HG03095 (cell line): Measurements from ENCODE around the gene SLIT1.

Experiments used
- ATAC-seq: cut with Tn5 transposase; IDR thresholded peaks from one replicate; pipeline ENCODE4 v1.9.1; 2021; ENCODE audit warnings: moderate library complexity; ENCODE audit not compliant: unreplicated experiment

The SLIT1 gene

DNA sequence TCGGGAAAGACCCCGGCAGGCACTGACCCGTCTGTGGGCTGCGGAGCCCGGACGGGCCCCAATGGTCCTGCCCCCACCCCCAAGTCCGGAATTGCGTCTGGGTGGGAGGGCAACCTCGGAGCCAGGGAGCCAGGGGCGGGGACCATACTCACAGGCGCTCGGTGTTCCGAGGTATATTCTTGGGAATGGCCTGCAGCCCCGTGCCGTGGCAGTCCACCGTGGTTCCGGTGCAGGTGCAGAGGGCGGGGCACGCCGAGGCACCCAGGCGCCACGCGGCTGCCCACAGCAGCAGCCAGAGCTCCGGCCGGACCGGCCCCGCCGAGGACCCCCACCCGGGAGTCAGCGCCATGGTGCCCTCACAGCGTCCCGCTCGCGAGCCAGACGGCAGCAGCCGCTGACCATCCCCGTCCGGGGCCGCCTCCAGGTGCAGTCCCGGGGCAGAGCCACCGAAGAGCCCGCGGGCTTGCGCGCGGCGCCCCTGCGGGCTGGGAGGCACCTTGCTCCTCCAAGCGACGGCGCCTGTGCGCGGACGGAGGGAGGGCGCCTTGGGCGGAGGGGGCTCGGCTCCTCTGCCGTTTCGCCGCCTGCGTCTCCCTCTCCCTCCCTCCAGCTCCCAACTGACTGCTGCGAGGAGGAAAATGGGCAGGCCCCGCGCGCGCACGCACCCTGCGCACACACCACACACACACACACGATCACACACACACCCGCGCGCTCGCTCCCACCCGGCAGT, at the start of gene SLIT1:
Gene SLIT1 (minus strand): TSS at position 634 of the 733 bp plus-strand sequence. CDS start 285 bp downstream, at position 349.
- no peak for ATAC-seq

DNA sequence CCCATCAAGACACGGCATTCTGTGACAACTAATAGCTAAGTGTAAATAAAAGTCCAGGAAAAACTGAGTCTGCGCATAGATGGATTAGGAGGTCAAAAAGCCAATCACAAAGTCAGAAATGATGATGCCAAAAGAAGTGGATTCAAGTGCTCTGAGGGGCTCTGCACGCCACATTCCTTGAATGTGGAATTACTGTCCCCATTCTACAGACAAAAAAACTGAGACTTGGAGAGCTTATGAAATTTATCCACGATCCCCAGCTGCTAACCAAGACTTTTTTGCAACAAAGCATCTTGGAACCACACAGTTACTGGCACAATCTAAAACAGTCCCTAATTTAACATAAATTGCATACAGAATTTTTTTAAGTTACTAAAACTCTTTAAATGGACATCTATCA, 49.6 kb upstream of the SLIT1 start:
- no peak for ATAC-seq

DNA sequence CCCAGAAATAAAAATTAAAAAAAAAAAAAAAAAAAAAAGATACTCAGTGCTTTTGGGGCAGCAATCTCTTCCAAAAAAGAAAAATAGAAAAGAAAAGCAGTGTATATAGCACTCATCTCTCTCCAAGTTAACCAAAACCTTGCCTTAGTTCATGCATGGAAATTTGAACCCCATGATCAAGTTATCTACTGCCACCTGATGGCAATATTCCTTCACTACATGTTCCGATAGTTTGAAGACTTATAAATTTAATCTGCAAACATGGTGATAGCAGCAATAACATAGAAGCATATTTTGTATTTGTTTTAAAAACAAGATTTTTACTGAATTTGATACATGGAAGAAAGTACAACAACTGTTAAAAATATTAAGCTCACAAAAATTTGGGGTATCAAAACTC, 48.6 kb upstream of the SLIT1 start:
- no peak for ATAC-seq

DNA sequence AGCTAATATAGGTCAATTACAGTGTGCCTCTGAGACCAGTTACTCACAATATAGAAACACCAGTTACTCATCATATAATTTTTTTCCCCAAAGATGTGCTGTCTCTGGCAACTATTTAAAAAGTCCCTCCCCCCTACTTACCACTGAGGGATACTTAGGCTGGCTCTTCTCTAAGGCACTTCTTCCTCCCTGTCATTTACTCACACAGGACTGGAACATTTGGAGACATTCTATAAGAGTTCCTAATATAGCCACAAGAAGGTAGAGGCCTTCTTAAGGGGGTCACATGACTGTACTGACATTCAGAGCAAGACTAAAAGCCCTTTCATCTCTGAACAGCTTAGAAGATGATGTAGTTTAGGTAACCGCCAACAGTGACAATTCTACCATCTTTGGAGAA, 44.4 kb upstream of the SLIT1 start:
- ATAC-seq = no peak

DNA sequence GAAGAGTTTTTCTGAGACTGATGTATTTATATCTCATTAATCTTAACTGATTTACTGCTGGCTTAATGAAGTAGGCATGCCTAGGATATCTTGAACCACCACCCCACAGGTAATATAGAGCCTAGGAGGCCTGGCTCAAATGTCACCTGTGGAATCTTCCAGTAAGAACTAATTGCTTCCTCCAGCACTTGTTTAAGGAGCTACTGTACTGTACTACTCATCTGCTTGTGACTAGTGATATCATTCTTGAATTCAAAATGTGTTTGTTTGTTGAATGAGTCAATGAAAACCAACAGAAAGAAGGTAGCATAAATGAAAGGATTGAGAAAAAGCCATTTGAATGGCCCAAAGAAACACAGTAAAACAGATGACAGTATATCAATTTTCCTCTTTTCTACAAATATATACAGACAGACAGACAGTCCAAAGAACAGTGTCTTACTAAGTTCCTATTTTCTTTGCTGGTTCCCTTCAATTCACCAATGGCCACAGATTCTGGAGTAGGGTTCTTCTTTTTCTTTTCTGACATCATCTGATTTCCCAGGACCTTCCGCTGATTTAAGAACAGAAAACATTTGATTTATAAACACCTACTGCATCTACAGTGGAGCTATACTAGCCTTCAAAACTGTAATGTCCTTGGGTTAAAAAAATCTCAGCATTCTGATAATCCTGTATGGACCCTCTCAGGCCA, 43.7 kb upstream of the SLIT1 start:
- no peak for ATAC-seq

DNA sequence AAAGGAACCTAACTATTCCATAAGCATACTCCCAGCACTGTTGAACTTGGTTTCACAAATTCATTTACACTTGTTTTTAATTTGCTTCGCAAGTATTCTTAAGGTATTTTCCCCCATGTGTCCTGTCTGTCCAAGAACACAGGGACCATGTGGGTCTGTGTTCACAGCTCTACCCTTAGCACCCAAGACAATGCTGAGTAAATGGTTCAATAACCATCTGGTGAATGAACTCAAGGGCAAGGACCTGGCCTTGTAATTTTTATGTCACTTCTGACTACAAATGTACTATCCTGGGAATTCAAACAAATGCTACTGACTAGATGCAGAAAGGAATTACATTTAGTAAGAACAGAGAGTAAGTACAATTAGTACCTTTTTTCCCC, 43.0 kb upstream of the SLIT1 start:
- no peak for ATAC-seq

DNA sequence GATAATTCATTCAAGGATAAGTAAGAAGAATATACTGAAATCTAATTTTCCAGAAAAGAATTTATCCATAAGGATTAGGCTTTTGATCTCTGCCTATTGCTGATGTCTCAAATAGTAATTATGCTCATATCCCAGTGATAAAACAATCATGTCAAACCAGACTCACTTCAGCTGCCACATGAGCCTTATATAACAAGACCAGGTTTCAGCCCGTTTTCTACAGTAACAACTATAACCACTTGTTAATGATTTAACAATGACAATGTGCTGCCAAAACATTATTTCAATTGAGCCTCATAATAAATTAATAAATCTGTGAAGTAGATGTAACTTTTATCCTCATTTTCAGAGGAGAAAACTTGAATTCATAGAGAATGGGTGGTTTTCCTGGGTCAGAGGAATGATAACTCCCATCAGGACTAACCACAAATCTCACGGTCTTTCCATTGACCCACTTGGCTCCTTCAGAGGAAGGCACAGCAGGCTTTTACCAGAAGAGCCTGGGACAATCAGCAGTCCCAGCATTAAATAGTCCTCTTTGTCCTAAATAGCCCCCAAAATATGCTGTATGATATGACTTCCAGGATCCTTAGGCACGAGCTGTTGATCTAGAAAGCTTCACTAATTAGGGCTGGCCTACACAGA, 42.5 kb upstream of the SLIT1 start:
- no peak for ATAC-seq

DNA sequence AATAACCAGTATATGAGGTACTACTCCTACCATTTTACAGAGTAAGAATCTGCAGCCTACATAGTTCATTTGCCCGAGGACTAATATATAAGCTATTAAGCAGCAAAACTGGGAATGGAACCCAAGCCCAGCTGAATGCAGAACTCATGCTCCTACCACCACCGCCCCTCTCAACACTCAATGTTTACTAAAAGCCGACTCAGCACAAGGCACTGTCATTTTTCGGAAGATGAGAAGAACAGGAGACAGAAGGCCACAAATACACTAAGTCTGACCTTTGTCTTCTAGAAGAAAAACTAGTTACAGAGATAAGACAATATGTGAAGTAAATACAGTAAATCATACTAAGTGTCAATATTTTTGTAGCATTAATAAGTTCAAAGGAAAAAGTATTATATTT, 40.6 kb upstream of the SLIT1 start:
- ATAC-seq = no peak

DNA sequence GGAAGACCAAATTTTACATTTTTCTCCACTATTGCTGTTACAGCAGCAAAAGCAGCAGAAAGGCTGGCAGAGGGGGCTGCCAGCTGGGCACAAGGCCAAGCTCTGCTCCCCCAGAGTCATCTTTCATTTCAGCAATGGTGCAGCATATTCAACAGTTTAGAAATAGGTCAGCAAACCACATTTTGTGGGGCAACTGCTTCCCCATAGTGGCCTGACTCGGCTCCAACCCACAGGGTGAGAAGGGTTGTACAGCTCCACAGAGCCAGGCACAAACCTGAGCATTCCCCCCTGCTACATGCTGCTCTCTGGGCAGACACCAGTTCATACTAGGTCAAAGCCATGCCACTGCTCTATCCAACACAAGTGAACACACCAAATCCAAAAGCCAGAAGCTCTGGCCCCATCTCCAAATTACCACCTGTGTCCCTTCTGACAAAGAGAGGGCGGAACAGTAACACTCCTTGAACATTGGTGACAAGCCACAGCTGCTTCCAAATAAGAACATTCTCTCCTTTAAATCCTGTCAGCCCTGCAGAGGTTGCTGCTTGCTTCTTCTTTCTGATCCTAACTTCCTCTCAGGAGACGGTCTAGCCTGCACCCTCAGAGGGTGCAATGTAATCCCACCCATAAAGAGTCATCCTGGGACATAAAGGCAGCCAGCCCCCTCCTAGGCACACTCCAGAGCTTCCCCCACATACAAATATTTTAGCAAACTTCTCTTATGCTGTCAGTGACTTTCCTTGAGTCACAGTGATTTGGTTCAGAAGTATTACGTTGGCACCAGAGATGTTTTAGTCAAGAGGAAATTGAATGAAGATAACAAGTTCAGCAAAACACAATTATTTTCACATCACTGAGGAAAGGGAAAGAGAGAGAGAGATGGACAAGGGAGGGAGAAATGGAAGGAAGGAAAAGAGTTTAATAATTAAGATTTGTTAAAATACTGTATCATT, 39.0 kb upstream of the SLIT1 start:
- ATAC-seq = no peak

DNA sequence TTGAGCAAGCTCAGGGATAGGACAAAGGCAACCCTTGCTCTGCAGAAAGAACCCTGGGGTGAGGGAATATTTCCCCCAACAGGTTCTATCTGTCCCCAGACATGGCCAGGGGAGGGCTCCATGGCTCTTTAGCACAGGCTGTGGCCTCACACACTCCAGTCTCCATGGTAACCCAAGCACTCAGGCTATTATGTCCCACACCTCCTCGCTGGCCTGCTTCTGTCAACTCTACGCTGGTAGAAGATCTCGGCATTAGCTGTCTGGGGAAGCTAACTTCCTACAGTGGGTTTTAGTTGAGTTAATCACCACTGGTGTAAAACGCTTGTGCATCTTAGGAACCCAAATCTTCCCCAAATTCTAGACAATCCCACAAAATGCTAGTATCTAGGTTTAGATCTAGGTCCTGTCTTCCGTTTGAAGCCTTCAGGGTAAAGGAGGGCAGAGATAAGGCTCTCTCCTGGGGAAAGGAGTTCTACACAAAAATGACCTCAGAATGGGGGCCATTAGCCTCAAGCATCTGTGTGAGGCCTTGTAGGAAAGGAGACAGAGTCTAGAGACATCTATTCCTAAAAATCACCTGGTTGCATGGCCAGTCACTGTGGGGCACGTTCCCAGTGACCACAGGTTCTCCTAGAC, 36.7 kb upstream of the SLIT1 start:
- ATAC-seq = no peak

DNA sequence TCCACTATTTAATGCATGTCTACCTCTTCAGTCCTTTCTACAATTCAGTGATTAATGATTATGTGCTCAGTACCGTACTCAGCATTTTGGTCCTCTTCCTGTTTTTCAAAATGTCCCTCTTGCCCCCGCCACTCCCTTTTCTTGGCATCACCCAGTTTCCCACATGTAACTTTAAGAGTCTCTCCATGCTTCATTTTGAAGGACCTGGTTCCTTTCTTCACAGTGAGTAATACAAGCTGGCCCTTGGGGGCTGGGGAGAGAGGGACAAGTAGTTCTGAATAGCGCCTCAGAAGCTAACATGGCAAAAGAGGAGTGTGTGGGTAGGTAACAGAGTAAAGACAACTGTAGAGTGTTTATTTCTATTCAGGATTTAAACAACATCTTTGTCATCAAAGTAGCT, 34.6 kb upstream of the SLIT1 start:
- no peak for ATAC-seq

DNA sequence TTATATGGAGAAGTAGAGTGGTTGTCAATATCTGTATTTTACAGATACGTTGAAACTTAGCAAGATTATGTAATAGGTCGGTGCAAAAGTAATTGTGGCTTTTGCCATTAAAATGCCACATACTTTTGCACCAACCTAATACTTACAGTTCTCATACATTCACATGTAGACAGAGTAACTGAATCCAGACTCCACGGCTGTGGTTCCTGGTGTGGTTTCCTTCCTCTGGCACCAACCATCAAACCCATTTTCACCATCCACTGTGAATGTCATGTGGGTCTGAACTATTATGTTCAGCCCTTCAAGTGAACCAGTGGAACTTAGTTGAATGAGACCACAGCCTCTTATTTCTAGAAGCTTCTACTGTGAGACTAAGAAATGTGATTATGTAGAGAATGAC, 31.5 kb upstream of the SLIT1 start:
- no peak for ATAC-seq

DNA sequence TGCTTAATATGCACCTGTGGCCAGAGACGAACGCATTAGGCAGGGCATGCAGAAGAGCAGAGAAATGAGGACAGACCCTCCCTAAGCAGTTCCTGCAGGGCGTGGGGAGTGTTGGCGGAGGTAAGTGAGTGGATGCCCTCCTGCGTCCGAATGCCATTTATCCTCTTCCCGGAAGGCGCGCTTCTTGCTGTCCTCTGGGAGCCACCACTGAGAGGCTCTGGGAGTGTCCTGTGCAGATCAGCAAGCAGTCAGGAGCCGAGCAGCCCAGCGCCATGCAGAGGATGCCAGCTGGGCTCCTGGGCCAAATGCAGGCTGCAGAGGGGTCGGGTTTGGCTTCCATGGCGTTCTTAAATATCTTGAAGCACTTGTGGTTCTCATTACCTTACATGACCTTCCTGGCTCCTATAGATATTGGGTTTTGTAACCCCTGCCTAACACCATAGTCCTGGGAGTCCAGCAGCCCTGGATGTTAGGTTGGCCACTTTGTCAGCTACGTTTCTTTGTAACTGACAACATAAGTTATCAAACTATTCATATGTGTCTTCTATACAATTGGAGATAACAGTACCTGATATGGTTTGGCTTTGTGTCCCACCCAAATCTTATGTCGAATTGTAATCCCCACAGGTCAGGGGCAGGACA, 30.0 kb upstream of the SLIT1 start:
- ATAC-seq = no peak

DNA sequence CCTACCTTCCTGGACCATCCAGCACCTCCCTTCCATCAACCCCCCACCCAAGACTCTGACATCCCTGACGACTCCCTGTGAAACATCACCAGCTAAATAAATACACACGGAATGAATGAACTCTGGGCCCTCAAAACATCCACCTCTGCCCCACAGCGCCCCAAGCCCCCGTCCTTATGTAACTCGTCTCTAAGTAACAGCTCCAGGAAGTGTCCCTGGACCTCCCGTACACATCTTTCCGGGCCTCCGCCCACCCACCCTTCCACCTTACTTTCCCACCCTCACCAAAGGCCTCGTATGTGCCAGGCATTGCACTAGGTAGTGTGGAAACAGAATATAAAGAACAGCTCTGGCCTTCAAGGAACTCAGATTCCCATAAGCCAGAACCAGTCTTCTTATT, 27.7 kb upstream of the SLIT1 start:
- no peak for ATAC-seq

DNA sequence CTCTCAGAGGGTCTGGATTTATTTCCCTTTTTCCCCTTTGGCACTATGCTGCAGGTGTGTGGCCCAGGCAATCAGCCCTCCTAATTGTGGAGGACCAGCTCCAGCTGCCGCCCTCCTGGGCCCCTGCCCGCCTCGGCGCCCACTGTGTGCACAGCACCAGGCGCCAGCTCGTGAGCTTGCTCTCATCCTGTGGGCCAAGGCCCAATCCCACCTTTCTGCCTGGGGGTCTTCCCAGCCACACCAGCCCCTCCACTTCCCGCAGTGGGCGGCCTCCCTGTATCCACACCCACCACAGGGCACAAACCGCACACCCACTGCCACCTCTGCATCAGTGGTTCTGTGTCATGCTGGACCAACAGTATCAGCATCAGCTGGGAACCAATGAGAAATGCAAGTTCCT, 25.5 kb upstream of the SLIT1 start:
- ATAC-seq = no peak

DNA sequence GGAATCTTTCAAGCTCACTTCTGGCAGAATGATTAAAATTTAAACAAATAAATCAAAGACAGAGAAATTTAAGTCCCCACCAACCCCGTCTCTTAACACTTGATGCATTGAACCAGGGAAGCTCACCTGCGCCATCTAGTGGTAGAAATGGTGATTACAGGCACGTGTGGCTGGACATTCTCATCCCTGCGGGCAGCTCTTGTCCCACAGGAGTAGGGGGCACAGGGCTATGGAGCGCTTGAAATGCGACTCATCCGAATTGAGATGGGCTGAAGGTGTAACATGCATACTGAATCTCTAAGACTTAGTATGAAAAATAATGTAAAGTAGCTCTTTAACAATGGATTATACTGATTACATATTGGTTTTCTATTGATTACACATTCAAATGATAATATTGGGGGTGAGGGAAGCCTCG, 24.8 kb upstream of the SLIT1 start:
- ATAC-seq = no peak

DNA sequence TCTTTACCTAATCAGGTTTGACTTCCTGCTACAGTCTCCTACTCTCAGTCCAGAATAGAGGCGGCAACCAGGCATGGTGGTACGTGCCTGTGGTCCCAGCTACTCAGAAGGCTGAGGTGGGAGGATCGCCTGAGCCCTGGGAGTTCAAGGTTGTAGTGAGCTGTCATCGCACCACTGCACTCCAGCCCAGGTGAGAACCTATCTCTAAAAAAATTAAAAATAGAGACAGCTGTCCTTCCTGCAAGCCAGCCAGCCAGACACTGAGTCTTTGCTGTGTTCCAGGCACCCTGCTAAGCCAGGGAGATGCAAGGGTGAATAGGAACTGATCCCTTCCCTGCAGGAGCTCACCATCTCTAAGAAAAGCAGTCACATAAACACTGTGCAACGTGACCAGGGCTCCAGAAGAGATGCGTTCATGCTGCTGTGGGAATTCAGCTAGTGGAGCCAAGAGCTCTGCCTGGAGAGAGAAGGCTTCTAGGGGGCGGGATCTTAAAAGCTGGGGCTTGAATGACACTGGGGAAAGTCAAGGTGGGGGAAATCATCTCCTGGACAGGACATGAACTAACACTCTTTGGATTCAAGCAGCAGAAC, 22.1 kb upstream of the SLIT1 start:
- no peak for ATAC-seq

DNA sequence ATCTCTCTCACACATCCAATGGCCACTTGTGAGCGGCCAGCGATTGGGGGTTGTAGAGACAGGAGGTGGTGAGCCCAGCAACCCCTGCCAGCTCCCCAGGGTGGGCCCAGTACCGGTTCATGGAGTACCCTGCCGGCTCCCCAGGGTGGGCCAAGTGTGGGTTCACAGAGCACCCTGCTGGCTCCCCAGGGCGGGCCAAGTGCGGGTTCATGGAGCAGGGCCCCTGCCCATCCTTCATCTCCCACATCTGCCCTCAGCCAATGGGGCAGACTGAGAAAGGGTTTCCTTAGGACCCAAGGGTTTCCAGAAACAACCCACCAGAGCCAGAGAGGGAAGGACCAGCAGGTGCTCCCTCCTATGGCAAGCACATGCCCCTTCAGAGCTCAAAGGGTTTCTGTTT, 21.4 kb upstream of the SLIT1 start:
- ATAC-seq = no peak

DNA sequence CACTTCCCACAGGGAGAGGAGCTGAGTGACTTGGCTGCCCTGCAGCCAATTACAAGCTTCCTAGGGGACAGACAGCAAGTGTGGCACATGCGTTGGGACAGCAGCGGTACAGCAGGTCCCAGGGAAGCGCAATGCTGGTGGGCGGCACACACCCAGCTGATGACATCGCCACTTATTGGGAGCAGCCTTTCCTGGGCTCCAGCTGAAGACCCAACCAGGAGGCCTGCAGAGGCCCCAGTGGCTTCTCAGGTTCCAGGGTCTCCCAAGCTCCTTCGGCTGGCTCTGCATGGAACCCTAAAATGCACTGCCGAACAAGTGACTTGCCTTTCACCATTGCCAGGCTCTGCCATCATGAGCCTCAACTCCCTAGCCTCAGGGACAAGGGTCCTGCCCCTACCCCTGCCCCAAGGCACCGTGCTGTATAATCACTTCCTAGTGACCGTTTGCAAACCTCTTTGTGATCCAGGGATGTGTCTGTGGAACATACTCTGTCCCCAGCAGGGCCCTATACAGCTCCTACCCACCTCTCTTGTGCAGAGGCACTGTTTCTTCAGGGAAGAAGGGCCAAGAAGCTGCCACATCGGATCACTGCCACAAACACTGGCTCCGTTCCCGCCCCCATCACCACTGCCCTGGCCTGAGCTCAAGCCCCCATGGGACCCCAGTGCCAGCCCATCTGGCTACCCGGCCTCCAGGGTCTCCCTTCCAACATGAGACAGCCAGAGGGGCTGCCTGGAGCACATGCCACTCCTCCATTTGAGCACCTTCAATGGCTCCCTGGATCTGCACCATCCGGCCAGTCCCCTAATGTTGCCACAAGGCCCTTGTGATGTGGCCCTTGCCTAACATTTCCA, 19.3 kb upstream of the SLIT1 start:
- no peak for ATAC-seq
